ENCODE results near the gene RNF169.

Gene RNF169

DNA sequence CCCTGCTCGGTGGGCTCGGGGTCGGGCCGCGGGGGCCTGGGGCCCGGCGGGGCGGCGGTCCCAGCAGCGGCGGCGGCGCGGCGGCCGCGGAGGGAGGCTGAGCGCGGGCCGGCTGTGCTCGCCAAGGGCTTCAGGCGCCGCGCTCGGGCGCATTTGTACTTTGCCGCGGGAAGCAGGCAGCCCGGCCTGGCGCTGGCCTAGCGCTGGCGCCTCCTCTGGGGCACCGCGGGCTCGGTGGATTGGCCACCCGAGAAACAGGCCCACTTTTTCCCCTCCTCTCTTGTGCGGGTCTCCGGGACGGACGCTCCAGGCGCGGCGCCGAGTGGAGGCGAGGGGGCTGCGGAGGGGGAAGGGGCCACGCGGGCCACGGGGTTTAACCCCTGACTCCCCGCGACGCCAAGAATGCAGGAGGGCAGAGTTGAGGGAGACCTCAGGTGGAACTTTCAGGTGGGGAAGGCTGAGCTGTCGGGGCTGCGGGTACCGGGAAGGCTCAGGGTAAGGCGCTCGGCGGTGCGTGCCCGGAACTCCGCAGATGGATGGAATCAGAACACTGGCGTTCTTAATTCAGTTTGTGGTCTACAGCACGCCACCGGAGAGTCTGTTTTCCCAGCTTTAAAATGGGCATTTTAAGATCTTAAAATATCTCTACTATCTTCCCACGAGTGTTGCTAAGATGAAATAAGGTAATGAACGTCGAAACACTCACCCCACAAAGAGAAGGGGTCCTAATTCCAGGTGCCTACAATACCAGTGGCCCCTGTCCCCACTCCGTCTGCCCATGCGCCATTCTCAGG is 17.2 kb upstream of the RNF169 start, which contains the start of gene CHRDL2:
CHRDL2 (minus strand) TSS at position 126 of the 794 bp plus-strand sequence. CDS start 538 bp downstream, outside the sequence.
- peak; percentile 71 for DNase-seq
- Mint-ChIP-seq H3K27ac (no peak within 1 kb of the TSS), H3K4me1 (peaks cover 4% of the 10 kb centered on the region), H3K9me3 (peaks cover 8% of the 10 kb centered on the region), H3K4me3 (peak within 1 kb of the TSS; percentile 85), H3K36me3 (ENCODE audit: low read depth) (no peaks in the 10 kb centered on the region), H3K27me3 (ENCODE audit: low read depth, poor library complexity) (peaks cover 80% of the 10 kb centered on the region)
- TF ChIP-seq, protein P1, sequence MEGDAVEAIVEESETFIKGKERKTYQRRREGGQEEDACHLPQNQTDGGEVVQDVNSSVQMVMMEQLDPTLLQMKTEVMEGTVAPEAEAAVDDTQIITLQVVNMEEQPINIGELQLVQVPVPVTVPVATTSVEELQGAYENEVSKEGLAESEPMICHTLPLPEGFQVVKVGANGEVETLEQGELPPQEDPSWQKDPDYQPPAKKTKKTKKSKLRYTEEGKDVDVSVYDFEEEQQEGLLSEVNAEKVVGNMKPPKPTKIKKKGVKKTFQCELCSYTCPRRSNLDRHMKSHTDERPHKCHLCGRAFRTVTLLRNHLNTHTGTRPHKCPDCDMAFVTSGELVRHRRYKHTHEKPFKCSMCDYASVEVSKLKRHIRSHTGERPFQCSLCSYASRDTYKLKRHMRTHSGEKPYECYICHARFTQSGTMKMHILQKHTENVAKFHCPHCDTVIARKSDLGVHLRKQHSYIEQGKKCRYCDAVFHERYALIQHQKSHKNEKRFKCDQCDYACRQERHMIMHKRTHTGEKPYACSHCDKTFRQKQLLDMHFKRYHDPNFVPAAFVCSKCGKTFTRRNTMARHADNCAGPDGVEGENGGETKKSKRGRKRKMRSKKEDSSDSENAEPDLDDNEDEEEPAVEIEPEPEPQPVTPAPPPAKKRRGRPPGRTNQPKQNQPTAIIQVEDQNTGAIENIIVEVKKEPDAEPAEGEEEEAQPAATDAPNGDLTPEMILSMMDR (IDR thresholded peaks at IDR 0.05) = no peak

DNA sequence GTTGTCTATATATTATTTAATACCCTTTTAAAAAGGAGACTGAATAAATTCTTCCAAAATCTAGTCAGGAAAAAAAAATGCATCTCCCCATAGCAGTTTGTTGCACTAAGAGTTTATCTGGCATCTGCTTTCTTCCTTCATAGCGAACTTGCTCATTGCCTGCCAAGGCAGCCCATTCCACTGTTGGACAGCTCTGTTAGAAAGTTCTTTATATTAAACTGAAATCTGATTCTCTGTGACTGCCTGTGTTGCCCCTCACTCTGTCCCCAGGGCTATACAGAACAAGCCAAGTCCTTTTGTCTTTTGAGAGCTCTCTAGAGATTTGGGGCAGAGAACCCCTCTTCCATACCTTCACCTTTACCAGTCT is 14.1 kb upstream of the RNF169 start:
- H3K36me3 Mint-ChIP-seq (ENCODE audit: low read depth) = no peaks in the 10 kb centered on the region
- peaks cover 4% of the 10 kb centered on the region for H3K4me1 Mint-ChIP-seq
- TF ChIP-seq, protein P1 (IDR thresholded peaks at IDR 0.05) = no peak
- peaks cover 58% of the 10 kb centered on the region for H3K27me3 Mint-ChIP-seq (ENCODE audit: low read depth, poor library complexity)
- H3K4me3 Mint-ChIP-seq = no peak overlapping the region
- peaks cover 11% of the 10 kb centered on the region for H3K9me3 Mint-ChIP-seq
- DNase-seq = no peak
- H3K27ac Mint-ChIP-seq = no peak overlapping the region

DNA sequence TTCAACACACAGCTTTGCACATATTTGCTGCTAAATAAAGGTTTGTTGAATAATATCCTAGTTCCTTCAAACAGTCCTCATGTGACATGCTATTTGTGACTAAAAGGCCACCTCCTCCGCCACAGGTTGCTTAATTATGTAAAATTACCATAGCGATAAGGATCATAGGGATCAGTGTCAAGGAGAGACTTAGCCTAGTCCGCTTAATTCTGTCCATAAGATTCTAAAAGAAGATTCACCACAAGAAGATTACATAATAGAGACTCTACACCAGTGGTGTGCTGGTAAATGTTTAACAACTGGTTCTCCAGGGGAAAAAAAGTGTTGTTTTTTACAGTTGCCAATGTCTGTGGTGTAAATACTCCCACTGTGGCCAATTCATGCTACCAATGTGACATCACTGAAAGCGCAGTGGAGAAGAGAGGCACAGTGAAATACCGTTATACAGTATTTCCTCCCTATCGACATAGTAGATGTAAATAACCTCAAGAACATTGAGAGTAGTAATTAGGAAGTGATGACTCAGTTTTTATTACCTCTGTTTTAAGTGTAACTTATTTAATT is 13.2 kb upstream of the RNF169 start:
- no peaks in the 10 kb centered on the region for H3K36me3 Mint-ChIP-seq (ENCODE audit: low read depth)
- TF ChIP-seq, protein P1 (IDR thresholded peaks at IDR 0.05) = no peak
- H3K9me3 Mint-ChIP-seq = peaks cover 19% of the 10 kb centered on the region
- H3K4me1 Mint-ChIP-seq = peaks cover 4% of the 10 kb centered on the region
- peaks cover 49% of the 10 kb centered on the region for H3K27me3 Mint-ChIP-seq (ENCODE audit: low read depth, poor library complexity)
- no peak for DNase-seq
- H3K4me3 Mint-ChIP-seq = no peak overlapping the region
- H3K27ac Mint-ChIP-seq = no peak overlapping the region

GRCh38 chr11:74736031-74736430 is 12.6 kb upstream of the RNF169 start:
- H3K4me3 Mint-ChIP-seq = no peak overlapping the region
- H3K4me1 Mint-ChIP-seq = peaks cover 4% of the 10 kb centered on the region
- TF ChIP-seq, protein P1 (IDR thresholded peaks at IDR 0.05) = no peak
- H3K36me3 Mint-ChIP-seq (ENCODE audit: low read depth) = no peaks in the 10 kb centered on the region
- no peak overlapping the region for H3K27ac Mint-ChIP-seq
- DNase-seq = no peak
- H3K27me3 Mint-ChIP-seq (ENCODE audit: low read depth, poor library complexity) = peaks cover 43% of the 10 kb centered on the region
- peaks cover 19% of the 10 kb centered on the region for H3K9me3 Mint-ChIP-seq

DNA sequence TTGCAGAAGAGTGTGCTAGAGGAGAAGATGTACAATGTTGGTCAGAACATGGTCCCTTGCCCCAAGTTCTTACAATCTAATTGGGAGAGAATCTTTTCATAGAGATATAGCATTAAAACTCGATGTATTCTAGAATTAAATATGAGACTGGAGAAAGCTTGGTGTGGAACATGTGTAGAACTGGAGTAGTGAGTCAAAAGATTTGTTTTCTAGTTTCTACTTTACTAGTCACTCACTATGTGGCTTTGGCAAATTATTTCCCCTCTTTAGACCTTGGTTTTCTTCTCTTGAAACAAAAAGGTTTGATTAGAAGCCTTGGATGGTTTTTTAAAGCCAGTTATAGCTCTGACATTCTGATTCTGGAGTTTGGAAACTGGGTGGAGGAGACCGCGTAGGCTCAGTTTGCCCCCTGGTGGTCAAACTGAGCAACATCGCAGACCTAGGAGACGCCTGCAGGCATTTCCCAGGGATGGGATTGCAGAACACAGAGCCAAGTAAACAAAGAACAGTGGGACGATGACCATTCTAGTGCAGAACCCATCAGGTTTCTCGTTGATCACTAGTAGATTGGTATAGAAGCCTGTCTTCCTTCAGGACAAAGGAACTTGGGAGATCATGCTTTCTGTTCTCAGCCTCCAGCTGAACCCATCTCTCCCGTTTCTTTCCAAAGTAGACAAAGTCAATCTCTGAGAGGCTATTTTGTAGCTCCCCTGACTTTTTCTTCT is 8.9 kb upstream of the RNF169 start:
- TF ChIP-seq, protein P1 (IDR thresholded peaks at IDR 0.05) = peak; percentile 76
- no peaks in the 10 kb centered on the region for H3K36me3 Mint-ChIP-seq (ENCODE audit: low read depth)
- H3K27ac Mint-ChIP-seq = no peak overlapping the region
- peaks cover 22% of the 10 kb centered on the region for H3K27me3 Mint-ChIP-seq (ENCODE audit: low read depth, poor library complexity)
- DNase-seq = peak; percentile 49
- H3K4me3 Mint-ChIP-seq = no peak overlapping the region
- no peaks in the 10 kb centered on the region for H3K4me1 Mint-ChIP-seq
- peaks cover 19% of the 10 kb centered on the region for H3K9me3 Mint-ChIP-seq

Data from nephron progenitor cell (in vitro differentiated cells).